HEK293 (cell line): ENCODE measurements around the gene LSM3.

Source experiments
- CTCF ChIA-PET: fragments of 350-600 bp; formaldehyde crosslinking; extraction: SDS; loops from one replicate; lab custom pipeline; 2021; ENCODE audit warnings: antibody characterized with exemption; lab: Yijun Ruan, JAX
- POLR2A ChIA-PET: fragments of 300-600 bp; formaldehyde crosslinking; extraction: SDS; loops from one replicate; lab custom pipeline; 2020; ENCODE audit warnings: antibody characterized with exemption, inconsistent platforms; lab: Yijun Ruan, JAX
- H3K27ac ChIP-seq: fragments of 200-500 bp; sonication (Bioruptor generic); 2 replicates; pipeline ENCODE4 v1.5.1; 2014; ENCODE audit warnings: low read depth, low read length, control low read depth, inconsistent platforms; ENCODE audit errors: extremely low read depth
- H3K36me3 ChIP-seq, 2 experiments: fragments of 200-500 bp in 1 of 2; sonication (Bioruptor generic) in 1 of 2; 1 replicate in 1 of 2; 2 replicates in 1 of 2; pipeline ENCODE4 v1.5.1; 2014 to 2017; ENCODE audit warnings: inconsistent platforms in 2 of 2, low read length in 2 of 2; ENCODE audit not compliant: control insufficient read depth in 2 of 2, insufficient read depth in 1 of 2
- H3K4me1 ChIP-seq: fragments of 200-500 bp; sonication (Bioruptor generic); 2 replicates; pipeline ENCODE4 v1.5.1; 2014; ENCODE audit warnings: mild to moderate bottlenecking, low read length, inconsistent platforms; ENCODE audit not compliant: control insufficient read depth, insufficient read depth
- H3K4me3 ChIP-seq: 2 replicates; pipeline ENCODE4 v1.5.1; 2011; ENCODE audit warnings: low read depth, mild to moderate bottlenecking, control low read depth, low read length, moderate library complexity
- H3K9me3 ChIP-seq: fragments of 200-500 bp; sonication (Bioruptor generic); 2 replicates; pipeline ENCODE4 v1.5.1; 2014; ENCODE audit warnings: low read depth, low read length, inconsistent platforms; ENCODE audit not compliant: control insufficient read depth, insufficient read depth
- BCL11B ChIP-seq: fragments of 450-650 bp; formaldehyde crosslinking; IDR thresholded peaks from 2 replicates; pipeline ENCODE4 v1.5.1; 2016; ENCODE audit warnings: low read depth, missing biosample characterization, missing genetic modification characterization
- FEZF1 ChIP-seq: fragments of 450-650 bp; formaldehyde crosslinking; IDR thresholded peaks from 2 replicates; pipeline ENCODE4 v1.5.1; 2016; ENCODE audit warnings: missing biosample characterization, missing genetic modification characterization
- GLI2 ChIP-seq: fragments of 450-650 bp; formaldehyde crosslinking; IDR thresholded peaks from 2 replicates; pipeline ENCODE4; 2017; ENCODE audit warnings: missing biosample characterization, missing genetic modification characterization, low read depth, borderline replicate concordance
- HOXC10 ChIP-seq: sonication (generic); formaldehyde crosslinking; IDR thresholded peaks from 2 replicates; pipeline ENCODE4 v1.8.1; 2023; ENCODE audit warnings: mild to moderate bottlenecking, missing genetic modification reagents
- KLF8 ChIP-seq: fragments of 450-650 bp; formaldehyde crosslinking; IDR thresholded peaks from 2 replicates; pipeline ENCODE4 v1.5.1; 2016; ENCODE audit warnings: missing biosample characterization, missing genetic modification characterization
- KLF9 ChIP-seq: fragments of 450-650 bp; formaldehyde crosslinking; IDR thresholded peaks from 2 replicates; pipeline ENCODE4 v1.5.1; 2016; ENCODE audit warnings: missing biosample characterization, missing genetic modification characterization, low read depth
- MYNN ChIP-seq: fragments of 450-650 bp; formaldehyde crosslinking; IDR thresholded peaks from 2 replicates; pipeline ENCODE4 v1.5.1; 2016; ENCODE audit warnings: missing biosample characterization, missing genetic modification characterization, borderline replicate concordance
- OSR2 ChIP-seq: fragments of 450-650 bp; formaldehyde crosslinking; IDR thresholded peaks from 2 replicates; pipeline ENCODE4 v1.5.1; 2016; ENCODE audit warnings: missing biosample characterization, missing genetic modification characterization
- TCF7L2 ChIP-seq: IDR thresholded peaks from 2 replicates; pipeline ENCODE4 v1.6.1; 2011; ENCODE audit warnings: low read depth, mild to moderate bottlenecking, inconsistent platforms, low read length, moderate library complexity, borderline replicate concordance
- YY2 ChIP-seq: fragments of 450-650 bp; formaldehyde crosslinking; IDR thresholded peaks from 2 replicates; pipeline ENCODE4 v1.5.1; 2016; ENCODE audit warnings: missing biosample characterization, missing genetic modification characterization
- ZIC2 ChIP-seq: fragments of 450-650 bp; formaldehyde crosslinking; IDR thresholded peaks from 2 replicates; pipeline ENCODE4 v1.5.1; 2016; ENCODE audit warnings: missing biosample characterization, missing genetic modification characterization
- ZNF114 ChIP-seq: fragments of 450-650 bp; formaldehyde crosslinking; IDR thresholded peaks from 2 replicates; pipeline ENCODE4 v1.5.0; 2017; ENCODE audit warnings: missing biosample characterization, missing genetic modification characterization
- ZNF146 ChIP-seq: fragments of 450-650 bp; formaldehyde crosslinking; IDR thresholded peaks from 2 replicates; pipeline ENCODE4 v1.5.1; 2016; ENCODE audit warnings: missing biosample characterization, missing genetic modification characterization
- ZNF214 ChIP-seq: fragments of 450-650 bp; formaldehyde crosslinking; IDR thresholded peaks from 2 replicates; pipeline ENCODE4 v1.5.1; 2017; ENCODE audit warnings: missing biosample characterization, mild to moderate bottlenecking, missing genetic modification characterization, borderline replicate concordance
- ZNF24 ChIP-seq: fragments of 450-650 bp; formaldehyde crosslinking; IDR thresholded peaks from 2 replicates; pipeline ENCODE4 v1.5.1; 2016; ENCODE audit warnings: missing biosample characterization, missing genetic modification characterization
- ZNF292 ChIP-seq: fragments of 450-650 bp; formaldehyde crosslinking; IDR thresholded peaks from 2 replicates; pipeline ENCODE4 v1.5.1; 2016; ENCODE audit warnings: low read depth, missing biosample characterization, missing genetic modification characterization, borderline replicate concordance
- ZNF302 ChIP-seq: fragments of 450-650 bp; formaldehyde crosslinking; IDR thresholded peaks from 2 replicates; pipeline ENCODE4 v1.5.1; 2016; ENCODE audit warnings: missing biosample characterization, missing genetic modification characterization, low read depth
- ZNF366 ChIP-seq: fragments of 450-650 bp; formaldehyde crosslinking; conservative IDR thresholded peaks from 2 replicates; pipeline ENCODE4 v1.5.1; 2016; ENCODE audit warnings: missing biosample characterization, missing genetic modification characterization
- ZNF391 ChIP-seq: fragments of 450-650 bp; formaldehyde crosslinking; IDR thresholded peaks from 2 replicates; pipeline ENCODE4 v1.5.1; 2016; ENCODE audit warnings: low read depth, missing biosample characterization, missing genetic modification characterization, borderline replicate concordance
- ZNF514 ChIP-seq: fragments of 450-650 bp; formaldehyde crosslinking; IDR thresholded peaks from 2 replicates; pipeline ENCODE4 v1.5.1; 2016; ENCODE audit warnings: missing biosample characterization, missing genetic modification characterization
- ZNF521 ChIP-seq: fragments of 450-650 bp; formaldehyde crosslinking; IDR thresholded peaks from 2 replicates; pipeline ENCODE4 v1.5.1; 2017; ENCODE audit warnings: missing biosample characterization, mild to moderate bottlenecking, missing genetic modification characterization
- ZNF624 ChIP-seq: fragments of 450-650 bp; formaldehyde crosslinking; IDR thresholded peaks from 2 replicates; pipeline ENCODE4 v1.5.1; 2017; ENCODE audit warnings: missing biosample characterization, missing genetic modification characterization
- ZNF658 ChIP-seq: fragments of 450-650 bp; formaldehyde crosslinking; IDR thresholded peaks from 2 replicates; pipeline ENCODE4; 2016; ENCODE audit warnings: missing biosample characterization, missing genetic modification characterization
- ZNF660 ChIP-seq: fragments of 450-650 bp; IDR thresholded peaks from 2 replicates; pipeline ENCODE4 v1.5.1; 2018; ENCODE audit warnings: missing biosample characterization, mild to moderate bottlenecking, missing genetic modification characterization
- ZNF670 ChIP-seq: fragments of 450-650 bp; formaldehyde crosslinking; IDR thresholded peaks from 2 replicates; pipeline ENCODE4 v1.5.1; 2016; ENCODE audit warnings: missing biosample characterization, missing genetic modification characterization, low read depth
- ZNF777 ChIP-seq: fragments of 450-650 bp; formaldehyde crosslinking; IDR thresholded peaks from 2 replicates; pipeline ENCODE4 v1.5.1; 2017; ENCODE audit warnings: missing biosample characterization, missing genetic modification characterization, borderline replicate concordance
- TF ChIP-seq, protein P1 (sequence below): IDR thresholded peaks from 2 replicates; pipeline ENCODE4 v1.6.1; 2011; ENCODE audit warnings: mild to moderate bottlenecking, low read depth, low read length, borderline replicate concordance
- TF ChIP-seq, protein P2 (sequence below): fragments of 450-650 bp; formaldehyde crosslinking; IDR thresholded peaks from 2 replicates; pipeline ENCODE4 v1.5.1; 2016; ENCODE audit warnings: missing biosample characterization, missing genetic modification characterization, low read depth
- TF ChIP-seq, protein P3 (sequence below): fragments of 450-650 bp; formaldehyde crosslinking; IDR thresholded peaks from 2 replicates; pipeline ENCODE4 v1.5.1; 2016; ENCODE audit warnings: missing biosample characterization, missing genetic modification characterization
- TF ChIP-seq, protein P4 (sequence below): fragments of 450-650 bp; formaldehyde crosslinking; IDR thresholded peaks from 2 replicates; pipeline ENCODE4 v1.5.1; 2016; ENCODE audit warnings: missing biosample characterization, missing genetic modification characterization

Gene LSM3

DNA sequence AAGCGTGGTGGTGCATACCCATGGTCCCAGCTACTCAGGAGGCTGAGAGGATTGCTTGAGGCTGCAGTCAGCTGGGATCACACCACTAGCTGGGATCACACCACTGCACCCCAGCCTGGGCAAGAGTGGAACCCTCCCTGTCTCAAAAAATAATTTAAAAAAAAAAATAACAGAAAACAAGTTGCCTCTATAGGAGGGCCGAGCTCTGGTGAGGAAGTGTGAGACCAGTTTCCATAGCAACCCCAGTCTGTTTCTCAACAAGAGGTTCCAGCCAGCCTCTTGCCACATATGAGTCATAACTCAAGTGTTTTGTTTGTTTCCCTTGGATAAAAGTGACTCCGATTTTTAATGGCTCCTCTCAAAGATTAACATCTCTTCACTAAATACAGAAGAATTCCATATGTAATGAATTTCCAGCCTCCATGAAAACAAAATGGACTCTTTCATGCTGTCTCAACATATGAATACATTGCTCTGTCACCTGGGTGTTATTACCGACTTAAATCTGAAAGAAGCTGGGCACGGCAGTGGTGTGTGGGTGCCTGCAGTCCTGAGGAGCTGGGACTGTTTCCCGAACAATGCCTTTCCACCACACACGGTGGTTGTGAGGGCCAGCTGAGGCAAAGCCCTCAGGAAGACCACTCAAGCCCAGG, 34.1 kb upstream of the LSM3 start:
- peak overlapping the region; percentile 42 for H3K27ac ChIP-seq
- H3K9me3 ChIP-seq, result no peaks in the 10 kb centered on the region
- no peak overlapping the region for H3K4me3 ChIP-seq
- ChIA-PET CTCF (interaction anchor here (0.8 to 1.2 kb wide), 2 partner anchors 30 to 248 kb away, joined by 3 to 5 read pairs; no protein-coding TSS in a partner anchor), POLR2A (interaction anchor here (1.2 to 3.6 kb wide), 6 partner anchors 9 to 34 kb away, joined by 3 to 12 read pairs (median 4); partner anchors contain the start of genes CHCHD4, LSM3, TMEM43 and XPC)
- H3K4me1 ChIP-seq, result peaks cover 11% of the 10 kb centered on the region
- peaks cover 0 to 72% of the 10 kb centered on the region in 2 experiments; a peak in 2 of 3 replicates for H3K36me3 ChIP-seq
- TF ChIP-seq YY2 (tag by site-specific recombination) (0 out of 2 replicates have a peak, but pooled peaks have one; percentile 42), ZNF391 (tag by site-specific recombination) (no peak), ZNF24 (tag by site-specific recombination) (peak; percentile 44; the same call in 1 of the 2 replicates), BCL11B (tag by site-specific recombination) (no peak; the same call in 1 of the 2 replicates), ZNF514 (no peak), ZIC2 (peak; percentile 19; the same call in 1 of the 2 replicates), KLF9 (no peak), FEZF1 (tag by site-specific recombination) (peak; percentile 49), ZNF214 (tag by site-specific recombination) (no peak), ZNF624 (tag by site-specific recombination) (no peak), HOXC10 (no peak), GLI2 (tag by site-specific recombination) (no peak; the same call in 1 of the 2 replicates), ZNF521 (tag by site-specific recombination) (no peak), ZNF366 (peak; percentile 80), TCF7L2 (peak; percentile 58; the same call in 1 of the 2 replicates), ZNF292 (tag by site-specific recombination) (no peak), KLF8 (0 out of 2 replicates have a peak, but pooled peaks have one; percentile 19), OSR2 (tag by site-specific recombination) (peak; percentile 54; the same call in 1 of the 2 replicates), ZNF302 (no peak), ZNF114 (tag by site-specific recombination) (no peak), MYNN (tag by site-specific recombination) (no peak), ZNF658 (no peak), ZNF777 (tag by site-specific recombination) (no peak), ZNF146 (tag by site-specific recombination) (no peak), ZNF670 (tag by site-specific recombination) (no peak), ZNF660 (tag by site-specific recombination) (peak; percentile 69; the same call in 1 of the 2 replicates)
- TF ChIP-seq, protein P1, sequence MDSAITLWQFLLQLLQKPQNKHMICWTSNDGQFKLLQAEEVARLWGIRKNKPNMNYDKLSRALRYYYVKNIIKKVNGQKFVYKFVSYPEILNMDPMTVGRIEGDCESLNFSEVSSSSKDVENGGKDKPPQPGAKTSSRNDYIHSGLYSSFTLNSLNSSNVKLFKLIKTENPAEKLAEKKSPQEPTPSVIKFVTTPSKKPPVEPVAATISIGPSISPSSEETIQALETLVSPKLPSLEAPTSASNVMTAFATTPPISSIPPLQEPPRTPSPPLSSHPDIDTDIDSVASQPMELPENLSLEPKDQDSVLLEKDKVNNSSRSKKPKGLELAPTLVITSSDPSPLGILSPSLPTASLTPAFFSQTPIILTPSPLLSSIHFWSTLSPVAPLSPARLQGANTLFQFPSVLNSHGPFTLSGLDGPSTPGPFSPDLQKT, result no peak
- TF ChIP-seq, protein P2, sequence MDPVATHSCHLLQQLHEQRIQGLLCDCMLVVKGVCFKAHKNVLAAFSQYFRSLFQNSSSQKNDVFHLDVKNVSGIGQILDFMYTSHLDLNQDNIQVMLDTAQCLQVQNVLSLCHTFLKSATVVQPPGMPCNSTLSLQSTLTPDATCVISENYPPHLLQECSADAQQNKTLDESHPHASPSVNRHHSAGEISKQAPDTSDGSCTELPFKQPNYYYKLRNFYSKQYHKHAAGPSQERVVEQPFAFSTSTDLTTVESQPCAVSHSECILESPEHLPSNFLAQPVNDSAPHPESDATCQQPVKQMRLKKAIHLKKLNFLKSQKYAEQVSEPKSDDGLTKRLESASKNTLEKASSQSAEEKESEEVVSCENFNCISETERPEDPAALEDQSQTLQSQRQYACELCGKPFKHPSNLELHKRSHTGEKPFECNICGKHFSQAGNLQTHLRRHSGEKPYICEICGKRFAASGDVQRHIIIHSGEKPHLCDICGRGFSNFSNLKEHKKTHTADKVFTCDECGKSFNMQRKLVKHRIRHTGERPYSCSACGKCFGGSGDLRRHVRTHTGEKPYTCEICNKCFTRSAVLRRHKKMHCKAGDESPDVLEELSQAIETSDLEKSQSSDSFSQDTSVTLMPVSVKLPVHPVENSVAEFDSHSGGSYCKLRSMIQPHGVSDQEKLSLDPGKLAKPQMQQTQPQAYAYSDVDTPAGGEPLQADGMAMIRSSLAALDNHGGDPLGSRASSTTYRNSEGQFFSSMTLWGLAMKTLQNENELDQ, result no peak
- TF ChIP-seq, protein P3, sequence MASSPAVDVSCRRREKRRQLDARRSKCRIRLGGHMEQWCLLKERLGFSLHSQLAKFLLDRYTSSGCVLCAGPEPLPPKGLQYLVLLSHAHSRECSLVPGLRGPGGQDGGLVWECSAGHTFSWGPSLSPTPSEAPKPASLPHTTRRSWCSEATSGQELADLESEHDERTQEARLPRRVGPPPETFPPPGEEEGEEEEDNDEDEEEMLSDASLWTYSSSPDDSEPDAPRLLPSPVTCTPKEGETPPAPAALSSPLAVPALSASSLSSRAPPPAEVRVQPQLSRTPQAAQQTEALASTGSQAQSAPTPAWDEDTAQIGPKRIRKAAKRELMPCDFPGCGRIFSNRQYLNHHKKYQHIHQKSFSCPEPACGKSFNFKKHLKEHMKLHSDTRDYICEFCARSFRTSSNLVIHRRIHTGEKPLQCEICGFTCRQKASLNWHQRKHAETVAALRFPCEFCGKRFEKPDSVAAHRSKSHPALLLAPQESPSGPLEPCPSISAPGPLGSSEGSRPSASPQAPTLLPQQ (tag by site-specific recombination), result 0 out of 2 replicates have a peak, but pooled peaks have one; percentile 44
- TF ChIP-seq, protein P4, sequence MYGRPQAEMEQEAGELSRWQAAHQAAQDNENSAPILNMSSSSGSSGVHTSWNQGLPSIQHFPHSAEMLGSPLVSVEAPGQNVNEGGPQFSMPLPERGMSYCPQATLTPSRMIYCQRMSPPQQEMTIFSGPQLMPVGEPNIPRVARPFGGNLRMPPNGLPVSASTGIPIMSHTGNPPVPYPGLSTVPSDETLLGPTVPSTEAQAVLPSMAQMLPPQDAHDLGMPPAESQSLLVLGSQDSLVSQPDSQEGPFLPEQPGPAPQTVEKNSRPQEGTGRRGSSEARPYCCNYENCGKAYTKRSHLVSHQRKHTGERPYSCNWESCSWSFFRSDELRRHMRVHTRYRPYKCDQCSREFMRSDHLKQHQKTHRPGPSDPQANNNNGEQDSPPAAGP, result 0 out of 2 replicates have a peak, but pooled peaks have one; percentile 68
